ENCODE measurements around the gene GABRG2.

The GABRG2 gene

GRCh38 chr5:162196351-162196750 lies 128.8 kb downstream of the GABRG2 start:
- no peak for DNase-seq

GRCh38 chr5:162202285-162202880 lies 134.8 kb downstream of the GABRG2 start:
- no peak for DNase-seq
